ENCODE measurements around the gene ZIC4.

GRCh38 chr3:147409143-147410115 lies 3.1 kb upstream of the ZIC4 start, which contains the start of gene ZIC1:
- TF ChIP-seq CTCF (IDR thresholded peaks at IDR 0.05) (no peak), POLR2A (IDR thresholded peaks at IDR 0.05) (no peak)
